Karpas-422 (cell line): ENCODE results near the gene UBR7. TPM values are rescaled to one million over a fixed set of nuclear protein-coding genes. Genes with fewer than 3 reads are reported as not detected.
A peak's percentile ranks its signal among the peaks of the same experiment; 100 is the strongest.

Experiments
- DNase-seq: peaks from one replicate; pipeline ENCODE4 v3.0.0-alpha.2; 2015
- H2AFZ ChIP-seq: fragments of 200-600 bp; sonication (generic); 2 replicates; pipeline ENCODE4 v1.6.1; 2014; ENCODE audit warnings: antibody characterized with exemption, low read length, mixed read lengths
- H3K27ac ChIP-seq: fragments of 200-600 bp; sonication (generic); 2 replicates; pipeline ENCODE4 v1.5.1; 2014; ENCODE audit warnings: mild to moderate bottlenecking, low read length, moderate library complexity
- H3K27me3 ChIP-seq: fragments of 200-600 bp; sonication (generic); 2 replicates; pipeline ENCODE4 v1.6.1; 2014; ENCODE audit warnings: low read length, mixed read lengths
- H3K36me3 ChIP-seq: fragments of 200-600 bp; sonication (generic); 2 replicates; pipeline ENCODE4 v1.6.1; 2014; ENCODE audit warnings: low read length, mixed read lengths; ENCODE audit not compliant: insufficient read depth
- H3K4me1 ChIP-seq: fragments of 200-600 bp; sonication (generic); 2 replicates; pipeline ENCODE4 v1.6.1; 2014; ENCODE audit warnings: mild to moderate bottlenecking, low read length, mixed read lengths
- H3K4me2 ChIP-seq: fragments of 200-600 bp; sonication (generic); 2 replicates; pipeline ENCODE4 v1.6.1; 2014; ENCODE audit warnings: low read length, low read depth, mild to moderate bottlenecking; ENCODE audit not compliant: poor library complexity, severe bottlenecking
- H3K4me3 ChIP-seq: fragments of 200-600 bp; sonication (generic); 2 replicates; pipeline ENCODE4 v1.5.1; 2014; ENCODE audit warnings: mild to moderate bottlenecking, antibody characterized with exemption, low read length, mixed read lengths
- H3K79me2 ChIP-seq: fragments of 200-600 bp; sonication (generic); 2 replicates; pipeline ENCODE4 v1.6.1; 2014; ENCODE audit warnings: mild to moderate bottlenecking, low read length, mixed read lengths
- H3K9ac ChIP-seq: fragments of 200-600 bp; sonication (generic); 2 replicates; pipeline ENCODE4 v1.6.0; 2014; ENCODE audit warnings: low read length
- H3K9me2 ChIP-seq: fragments of 200-600 bp; sonication (generic), shearing (Covaris generic); replicated peaks from 2 replicates; pipeline ENCODE4 v1.6.0; 2014; ENCODE audit warnings: mild to moderate bottlenecking, low read length, moderate library complexity; ENCODE audit not compliant: insufficient read depth
- H3K9me3 ChIP-seq: fragments of 300-700, 200-600 bp; sonication (generic); 2 replicates; pipeline ENCODE4 v1.6.1; 2014; ENCODE audit warnings: low read length, mixed read lengths
- H4K20me1 ChIP-seq: fragments of 200-600 bp; sonication (generic); 2 replicates; pipeline ENCODE4 v1.6.1; 2014; ENCODE audit warnings: mild to moderate bottlenecking, antibody characterized with exemption, low read length, low read depth; ENCODE audit not compliant: insufficient read depth
- total RNA-seq: library from RNA; depleted of rRNA; stranded (reverse); fragments of >200 nt; shearing (Covaris generic); gene quantifications from 2 replicates; pipeline ENCODE4 v1.2.3, GENCODE V29; 2014; ENCODE audit warnings: low replicate concordance

The UBR7 gene
- total RNA-seq, 1 experiment from 2014 or later, result 41.0 TPM

- H3K27me3 ChIP-seq, result no peaks in the 10 kb centered on the region
- H3K36me3 ChIP-seq, result peaks cover 23% of the 10 kb centered on the region; the same call in 1 of the 2 replicates
- no peak overlapping the region for H3K27ac ChIP-seq
- H3K4me1 ChIP-seq, result peaks cover 20% of the 10 kb centered on the region
- H3K79me2 ChIP-seq, result peaks cover 64% of the 10 kb centered on the region
- H3K9me2 ChIP-seq, result no peaks in the 10 kb centered on the region
- no peak overlapping the region for H3K9ac ChIP-seq
- H3K9me3 ChIP-seq, result no peaks in the 10 kb centered on the region
- DNase-seq, result no peak
- no peak overlapping the region for H2AFZ ChIP-seq
- H3K4me2 ChIP-seq, result no peak overlapping the region
- no peak overlapping the region for H3K4me3 ChIP-seq
- H4K20me1 ChIP-seq, result no peaks in the 10 kb centered on the region
These were observed 5.8 kb upstream of the UBR7 start for GRCh38 chr14:93201155-93201704.

- Histone ChIP-seq H3K79me2 (peaks cover 80% of the 10 kb centered on the region), H3K9ac (peak overlapping the region; percentile 93), H4K20me1 (no peaks in the 10 kb centered on the region), H3K4me2 (peak overlapping the region; percentile 95), H3K36me3 (peaks cover 28% of the 10 kb centered on the region; the same call in 1 of the 2 replicates), H3K27me3 (no peaks in the 10 kb centered on the region), H3K9me2 (no peaks in the 10 kb centered on the region), H3K4me1 (peaks cover 60% of the 10 kb centered on the region), H2AFZ (peak overlapping the region; percentile 58; the same call in 1 of the 2 replicates), H3K9me3 (no peaks in the 10 kb centered on the region), H3K27ac (peak overlapping the region; percentile 39), H3K4me3 (peak overlapping the region; percentile 98)
- peak; percentile 77 for DNase-seq
These were observed 632 bp downstream of the UBR7 start for GRCh38 chr14:93207468-93208308.

GRCh38 chr14:93212432-93212831 lies 5.4 kb downstream of the UBR7 start:
- Histone ChIP-seq H3K79me2 (peaks cover 36% of the 10 kb centered on the region), H3K27me3 (no peaks in the 10 kb centered on the region)

GRCh38 chr14:93214598-93214997 lies 7.5 kb downstream of the UBR7 start:
- peaks cover 39% of the 10 kb centered on the region; the same call in 1 of the 2 replicates for H3K36me3 ChIP-seq

More at GRCh38 chr14:93212432-93212831, 5.4 kb downstream of the UBR7 start:
- Histone ChIP-seq H3K4me2 (no peak overlapping the region), H3K9ac (no peak overlapping the region), H3K36me3 (peaks cover 30% of the 10 kb centered on the region; the same call in 1 of the 2 replicates), H3K4me3 (no peak overlapping the region), H4K20me1 (no peaks in the 10 kb centered on the region), H2AFZ (no peak overlapping the region), H3K27ac (peak overlapping the region; percentile 43), H3K4me1 (peaks cover 40% of the 10 kb centered on the region), H3K9me3 (no peaks in the 10 kb centered on the region), H3K9me2 (no peaks in the 10 kb centered on the region)
- no peak for DNase-seq

GRCh38 chr14:93219103-93219726 lies 12.2 kb downstream of the UBR7 start:
- Histone ChIP-seq H3K4me2 (no peak overlapping the region), H3K36me3 (peaks cover 43% of the 10 kb centered on the region), H3K4me3 (no peak overlapping the region), H2AFZ (no peak overlapping the region), H3K4me1 (peaks cover 2% of the 10 kb centered on the region; the same call in 1 of the 2 replicates), H4K20me1 (no peaks in the 10 kb centered on the region), H3K27me3 (no peaks in the 10 kb centered on the region), H3K9me3 (no peaks in the 10 kb centered on the region), H3K27ac (no peak overlapping the region), H3K9ac (no peak overlapping the region), H3K9me2 (no peaks in the 10 kb centered on the region), H3K79me2 (no peaks in the 10 kb centered on the region)
- DNase-seq, result peak; percentile 89

More at GRCh38 chr14:93214598-93214997, 7.5 kb downstream of the UBR7 start:
- H3K27ac ChIP-seq, result no peak overlapping the region
- no peak overlapping the region for H3K9ac ChIP-seq
- H3K9me3 ChIP-seq, result no peaks in the 10 kb centered on the region
- no peaks in the 10 kb centered on the region for H3K9me2 ChIP-seq
- no peaks in the 10 kb centered on the region for H4K20me1 ChIP-seq
- no peak overlapping the region for H2AFZ ChIP-seq
- no peak for DNase-seq
- H3K4me2 ChIP-seq, result no peak overlapping the region
- H3K27me3 ChIP-seq, result no peaks in the 10 kb centered on the region
- peaks cover 22% of the 10 kb centered on the region for H3K4me1 ChIP-seq
- no peak overlapping the region for H3K4me3 ChIP-seq
- peaks cover 14% of the 10 kb centered on the region for H3K79me2 ChIP-seq

GRCh38 chr14:93220509-93220908 lies 13.5 kb downstream of the UBR7 start:
- Histone ChIP-seq H3K27me3 (no peaks in the 10 kb centered on the region), H3K27ac (no peak overlapping the region), H3K9me3 (no peaks in the 10 kb centered on the region), H2AFZ (no peak overlapping the region), H3K36me3 (peaks cover 44% of the 10 kb centered on the region), H3K79me2 (no peaks in the 10 kb centered on the region), H4K20me1 (no peaks in the 10 kb centered on the region), H3K9me2 (no peaks in the 10 kb centered on the region), H3K4me2 (no peak overlapping the region), H3K4me3 (no peak overlapping the region), H3K9ac (no peak overlapping the region), H3K4me1 (peaks cover 2% of the 10 kb centered on the region; the same call in 1 of the 2 replicates)
- peak; percentile 61 for DNase-seq

GRCh38 chr14:93223565-93223964 lies 16.5 kb downstream of the UBR7 start:
- H3K36me3 ChIP-seq, result peaks cover 37% of the 10 kb centered on the region
- no peak overlapping the region for H2AFZ ChIP-seq

GRCh38 chr14:93228550-93228949 lies 21.5 kb downstream of the UBR7 start:
- DNase-seq, result no peak
- Histone ChIP-seq H3K9ac (no peak overlapping the region), H3K4me1 (no peaks in the 10 kb centered on the region), H3K9me3 (no peaks in the 10 kb centered on the region), H3K9me2 (no peaks in the 10 kb centered on the region), H3K79me2 (no peaks in the 10 kb centered on the region), H3K27ac (no peak overlapping the region), H2AFZ (no peak overlapping the region), H4K20me1 (no peaks in the 10 kb centered on the region), H3K36me3 (peaks cover 15% of the 10 kb centered on the region; the same call in 1 of the 2 replicates), H3K4me2 (no peak overlapping the region), H3K27me3 (no peaks in the 10 kb centered on the region), H3K4me3 (no peak overlapping the region)

More at GRCh38 chr14:93223565-93223964, 16.5 kb downstream of the UBR7 start:
- H3K9me2 ChIP-seq, result no peaks in the 10 kb centered on the region
- H3K27ac ChIP-seq, result no peak overlapping the region
- H4K20me1 ChIP-seq, result no peaks in the 10 kb centered on the region
- H3K4me3 ChIP-seq, result no peak overlapping the region
- no peaks in the 10 kb centered on the region for H3K27me3 ChIP-seq
- H3K9me3 ChIP-seq, result no peaks in the 10 kb centered on the region
- no peaks in the 10 kb centered on the region for H3K79me2 ChIP-seq
- no peak for DNase-seq
- peaks cover 2% of the 10 kb centered on the region; the same call in 1 of the 2 replicates for H3K4me1 ChIP-seq
- no peak overlapping the region for H3K9ac ChIP-seq
- H3K4me2 ChIP-seq, result no peak overlapping the region
